ENCODE measurements around the gene USF1.

DNA sequence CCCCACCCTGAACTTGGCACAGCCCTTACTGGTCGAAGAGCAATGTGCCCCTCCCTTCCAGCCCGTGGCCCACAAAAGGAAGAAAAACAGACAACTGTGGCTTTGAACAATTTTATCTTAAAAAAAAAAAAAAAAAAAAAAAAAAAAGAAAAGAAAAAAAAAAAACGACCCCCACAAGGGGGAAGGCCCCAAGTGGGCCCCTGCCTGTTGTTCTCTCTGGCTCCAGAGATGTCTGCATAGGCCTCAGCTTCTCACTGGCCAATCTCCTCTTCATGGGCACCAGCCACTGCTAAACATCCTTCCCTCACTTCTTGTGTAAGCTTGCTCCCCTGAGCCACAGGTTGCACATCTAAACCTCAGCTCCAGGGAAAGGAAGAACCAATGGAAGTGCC is 6.6 kb downstream of the USF1 start:
- TF ChIP-seq CHD2 (IDR thresholded peaks at IDR 0.05; ENCODE audit: low read length, partially characterized antibody): no peak
- TF ChIP-seq FOXM1 (IDR thresholded peaks at IDR 0.05; ENCODE audit: low read depth): no peak
- no peak for TF ChIP-seq USF1 (IDR thresholded peaks at IDR 0.05; ENCODE audit: borderline replicate concordance, low read depth)
- no peak for TF ChIP-seq EP300 (IDR thresholded peaks at IDR 0.05; ENCODE audit: borderline replicate concordance in 1 of 2, low read depth in 1 of 2, low read length in 1 of 2)
